Stimulated activated CD4-positive, alpha-beta T cell treated with anti-CD3 and anti-CD28 coated beads, Interleukin-12 subunit alpha, Interleukin-12 subunit beta, amount 100 ng/mL, for 4 hours (primary cell): ENCODE results near the gene INHBC.
"Not testable (repeated sequence)": the region's sequence is repeated elsewhere in the genome, so short reads cannot be mapped to it uniquely, and the experiment has no call there.

ENCODE experiments used
- DNase-seq: peaks from one replicate; pipeline ENCODE4 v3.0.0-alpha.2; 2020

Gene INHBC, protein sequence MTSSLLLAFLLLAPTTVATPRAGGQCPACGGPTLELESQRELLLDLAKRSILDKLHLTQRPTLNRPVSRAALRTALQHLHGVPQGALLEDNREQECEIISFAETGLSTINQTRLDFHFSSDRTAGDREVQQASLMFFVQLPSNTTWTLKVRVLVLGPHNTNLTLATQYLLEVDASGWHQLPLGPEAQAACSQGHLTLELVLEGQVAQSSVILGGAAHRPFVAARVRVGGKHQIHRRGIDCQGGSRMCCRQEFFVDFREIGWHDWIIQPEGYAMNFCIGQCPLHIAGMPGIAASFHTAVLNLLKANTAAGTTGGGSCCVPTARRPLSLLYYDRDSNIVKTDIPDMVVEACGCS

DNA sequence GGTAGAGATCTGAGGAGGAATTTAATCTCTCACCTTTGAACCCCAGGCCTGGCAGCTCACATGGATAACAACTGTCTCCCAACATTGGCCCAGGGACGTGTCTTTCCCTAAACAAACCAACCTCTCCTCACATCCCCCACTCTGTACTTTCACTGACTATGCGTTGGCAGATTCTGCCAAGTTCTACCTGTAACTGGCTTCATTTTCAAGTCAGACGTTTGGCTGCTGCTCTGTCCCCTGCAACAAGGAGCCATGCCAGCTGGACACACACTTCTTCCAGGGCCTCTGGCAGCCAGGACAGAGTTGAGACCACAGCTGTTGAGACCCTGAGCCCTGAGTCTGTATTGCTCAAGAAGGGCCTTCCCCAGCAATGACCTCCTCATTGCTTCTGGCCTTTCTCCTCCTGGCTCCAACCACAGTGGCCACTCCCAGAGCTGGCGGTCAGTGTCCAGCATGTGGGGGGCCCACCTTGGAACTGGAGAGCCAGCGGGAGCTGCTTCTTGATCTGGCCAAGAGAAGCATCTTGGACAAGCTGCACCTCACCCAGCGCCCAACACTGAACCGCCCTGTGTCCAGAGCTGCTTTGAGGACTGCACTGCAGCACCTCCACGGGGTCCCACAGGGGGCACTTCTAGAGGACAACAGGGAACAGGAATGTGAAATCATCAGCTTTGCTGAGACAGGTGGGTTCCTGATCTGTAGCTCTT, at the start of gene INHBC:
INHBC (plus strand) TSS at position 268 of the 707 bp plus-strand sequence; CDS start at position 371, 103 bp downstream.
- no peak for DNase-seq

GRCh38 chr12:57385586-57385985, 49.0 kb upstream of the INHBC start:
- no peak for DNase-seq

DNA sequence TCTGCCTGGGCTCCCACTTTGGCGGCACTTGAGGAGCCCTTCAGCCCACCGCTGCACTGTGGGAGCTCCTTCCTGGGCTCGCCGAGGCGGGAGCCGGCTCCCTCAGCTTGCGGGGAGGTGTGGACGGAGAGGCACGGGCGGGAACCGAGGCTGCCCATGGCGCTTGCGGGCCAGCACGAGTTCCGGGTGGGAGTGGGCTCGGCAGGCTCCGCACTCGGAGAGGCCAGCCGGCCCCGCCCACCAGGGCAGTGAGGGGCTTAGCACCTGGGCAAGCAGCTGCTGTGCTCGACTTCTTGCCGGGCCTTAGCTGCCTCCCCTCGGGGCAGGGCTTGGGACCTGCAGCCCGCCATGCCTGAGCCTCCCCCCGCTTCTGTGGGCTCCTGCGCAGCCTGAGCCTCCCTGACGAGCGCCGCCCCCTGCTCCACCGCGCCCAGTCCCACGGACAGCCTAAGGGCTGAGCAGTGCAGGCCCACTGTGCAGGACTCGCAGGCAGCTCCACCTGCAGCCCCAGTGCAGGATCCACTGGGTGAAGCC, 48.3 kb upstream of the INHBC start:
- DNase-seq: no peak

DNA sequence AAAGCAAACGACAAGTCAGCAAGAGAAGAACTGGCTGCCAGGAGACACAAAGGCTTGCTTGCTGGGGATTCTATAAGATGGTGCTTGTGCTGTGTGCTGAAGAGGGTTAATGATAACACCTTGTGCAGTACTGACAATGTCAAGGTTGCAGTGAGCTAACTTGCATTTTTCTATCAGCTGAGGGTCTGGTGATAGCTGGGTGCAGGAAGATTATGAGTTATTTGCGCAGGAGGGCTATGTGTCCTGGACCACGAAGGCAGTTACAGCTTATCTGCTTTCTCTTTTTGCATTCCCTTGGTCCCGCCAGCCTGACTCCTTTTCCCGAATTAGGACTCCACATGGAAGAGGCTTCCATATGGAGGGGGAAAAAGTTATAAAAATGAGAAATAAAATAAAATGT, 46.2 kb upstream of the INHBC start:
- no peak for DNase-seq

GRCh38 chr12:57389033-57389432, 45.6 kb upstream of the INHBC start:
- no peak for DNase-seq

DNA sequence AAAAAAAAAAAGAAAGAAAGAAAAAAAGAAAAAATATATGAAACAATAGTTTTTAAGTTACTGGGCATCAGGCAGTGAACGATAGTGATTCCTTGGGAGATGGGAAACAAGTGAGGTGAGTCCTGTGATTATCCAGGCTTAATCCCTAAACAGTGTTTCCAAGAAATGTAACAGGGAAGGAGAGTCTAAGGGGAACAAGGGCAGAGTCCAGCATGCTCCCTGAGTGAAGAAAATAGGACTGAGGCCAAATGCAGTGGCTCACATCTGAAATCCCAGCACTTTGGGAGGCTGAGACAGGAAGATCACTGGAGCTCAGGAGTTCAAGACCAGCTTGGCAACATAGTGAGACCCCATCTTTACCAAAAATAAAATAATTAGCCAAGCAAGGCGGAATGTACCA, 44.4 kb upstream of the INHBC start:
- no peak for DNase-seq

- DNase-seq: no peak
These were observed 39.5 kb upstream of the INHBC start for GRCh38 chr12:57395121-57395520.

- DNase-seq: no peak
These were observed 37.1 kb upstream of the INHBC start for GRCh38 chr12:57397441-57397840.

GRCh38 chr12:57399718-57400463, 34.7 kb upstream of the INHBC start:
- not testable (repeated sequence) for DNase-seq

GRCh38 chr12:57401165-57401564, 33.4 kb upstream of the INHBC start:
- DNase-seq: no peak

DNA sequence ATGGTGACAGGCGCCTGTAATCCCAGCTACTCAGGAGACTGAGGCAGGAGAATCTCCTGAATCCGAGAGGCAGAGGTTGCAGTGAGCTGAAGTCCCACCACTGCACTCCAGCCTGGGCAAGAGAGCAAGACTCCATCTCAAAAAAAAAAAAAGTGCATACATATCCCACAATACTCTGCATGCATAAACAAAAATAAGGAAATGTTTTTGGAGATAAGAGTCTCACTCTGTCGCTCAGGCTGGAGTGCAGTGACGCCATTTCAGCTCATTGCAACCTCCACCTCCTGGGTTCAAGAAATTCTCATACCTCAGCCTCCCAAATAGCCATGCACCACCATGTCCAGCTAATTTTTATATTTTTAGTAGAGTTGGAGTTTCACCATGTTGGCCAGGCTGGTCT, 32.4 kb upstream of the INHBC start:
- not testable (repeated sequence) for DNase-seq

DNA sequence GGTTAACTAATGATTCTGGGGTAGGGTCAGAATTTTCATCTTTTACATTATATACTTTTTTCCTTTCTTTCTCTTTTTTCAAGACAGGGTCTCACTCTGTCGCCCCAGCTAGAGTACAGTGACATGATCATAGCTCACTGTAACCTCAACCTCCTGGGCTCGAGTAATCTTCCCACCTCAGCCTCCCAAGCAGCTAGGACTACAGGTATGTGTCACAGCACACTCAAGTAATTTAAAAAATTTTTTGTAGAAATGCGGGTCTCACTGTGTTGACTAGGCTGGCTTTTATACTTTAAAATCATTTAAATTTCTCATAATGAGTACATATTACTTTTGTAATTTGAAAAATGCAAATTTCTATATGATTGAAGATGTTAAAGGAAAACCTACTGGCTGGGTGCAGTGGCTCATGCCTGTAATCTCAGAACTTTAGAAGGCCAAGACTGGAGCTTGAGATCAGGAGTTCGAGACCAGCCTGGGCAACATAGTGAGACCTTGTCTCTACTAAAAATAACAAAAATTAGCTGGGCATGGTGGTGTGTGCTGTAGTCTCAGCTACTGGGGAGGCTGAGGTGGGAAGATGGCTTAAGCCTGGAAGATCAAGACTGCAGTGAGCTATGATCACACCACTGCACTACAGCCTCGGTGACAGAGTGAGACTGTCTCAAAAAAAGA, 29.5 kb upstream of the INHBC start:
- DNase-seq: no peak

DNA sequence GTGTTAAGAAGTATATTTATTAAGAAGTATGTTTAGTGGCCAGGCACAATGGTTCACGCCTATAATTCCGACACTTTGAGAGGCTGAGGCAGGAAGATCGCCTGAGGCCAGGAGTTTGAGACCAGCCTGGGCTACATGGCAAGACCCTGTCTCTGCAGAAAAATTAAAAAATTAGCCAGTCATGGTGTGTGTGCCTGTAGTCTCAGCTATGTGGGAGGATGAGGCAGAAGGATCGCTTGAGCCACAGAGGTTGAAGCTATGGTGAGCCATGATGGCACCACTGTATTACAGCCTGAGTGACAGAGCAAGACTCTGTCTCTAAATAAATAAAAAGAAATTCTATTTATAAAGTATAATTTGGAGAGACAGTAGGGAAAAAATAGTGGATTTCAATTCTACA, 24.1 kb upstream of the INHBC start:
- no peak for DNase-seq

DNA sequence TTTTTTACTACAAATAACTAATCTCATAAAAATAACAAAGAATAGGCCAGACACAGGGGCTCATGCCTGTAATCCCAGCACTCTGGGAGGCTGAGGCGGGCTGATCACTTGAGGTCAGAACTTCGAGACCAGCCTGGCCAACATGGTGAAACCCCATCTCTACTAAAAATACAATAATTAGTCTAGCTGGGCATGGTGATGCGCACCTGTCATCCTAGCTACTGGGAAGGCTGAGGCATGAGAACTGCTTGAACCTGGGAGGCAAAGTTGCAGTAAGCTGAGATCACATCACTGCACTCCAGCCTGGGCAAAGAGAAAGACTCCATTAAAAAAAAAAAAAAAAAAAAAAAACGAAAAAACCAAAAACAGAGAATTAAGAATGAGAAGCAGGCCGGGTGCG, 20.4 kb upstream of the INHBC start:
- not testable (repeated sequence) for DNase-seq

DNA sequence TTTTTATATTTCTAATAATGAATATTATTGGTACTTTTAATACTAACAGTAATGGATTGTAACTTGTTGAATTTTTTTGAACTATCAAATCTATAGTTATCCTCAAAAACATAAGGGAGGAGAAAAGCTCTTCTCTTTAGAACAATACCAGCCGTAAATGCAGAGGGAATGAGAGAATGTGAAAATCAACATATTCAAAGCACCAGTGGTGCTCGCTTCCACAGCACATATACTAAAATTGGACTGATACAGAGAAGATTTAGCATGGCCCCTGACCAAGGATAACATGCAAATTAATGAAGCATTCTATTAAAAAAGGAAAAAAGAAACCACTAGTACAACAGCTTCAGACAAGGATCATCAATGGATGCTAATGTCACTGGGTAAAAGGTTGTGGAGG, 19.5 kb upstream of the INHBC start:
- no peak for DNase-seq

- DNase-seq: no peak
These were observed 18.3 kb upstream of the INHBC start for GRCh38 chr12:57416039-57416996.

GRCh38 chr12:57418255-57418654, 16.3 kb upstream of the INHBC start:
- DNase-seq: no peak

GRCh38 chr12:57419495-57419894, 15.1 kb upstream of the INHBC start:
- no peak for DNase-seq

DNA sequence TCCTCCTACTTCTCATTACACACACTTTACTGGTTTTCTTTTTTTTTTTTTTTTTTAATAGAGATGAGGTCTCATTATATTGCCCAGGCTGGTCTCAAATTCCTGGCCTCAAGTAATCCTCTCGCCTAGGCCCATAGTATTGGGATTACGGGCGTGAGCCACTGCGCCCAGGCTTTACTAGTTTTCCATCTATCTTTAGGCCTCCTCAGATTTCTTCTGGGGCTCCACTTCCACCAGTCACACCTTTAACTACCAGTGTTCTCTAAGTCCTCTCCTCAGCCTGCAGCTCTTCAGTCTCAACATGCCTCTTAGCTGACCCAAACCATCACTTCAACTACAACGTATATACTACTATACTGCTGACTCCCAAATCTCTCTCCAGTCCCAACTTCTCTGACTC, 14.1 kb upstream of the INHBC start:
- no peak for DNase-seq

DNA sequence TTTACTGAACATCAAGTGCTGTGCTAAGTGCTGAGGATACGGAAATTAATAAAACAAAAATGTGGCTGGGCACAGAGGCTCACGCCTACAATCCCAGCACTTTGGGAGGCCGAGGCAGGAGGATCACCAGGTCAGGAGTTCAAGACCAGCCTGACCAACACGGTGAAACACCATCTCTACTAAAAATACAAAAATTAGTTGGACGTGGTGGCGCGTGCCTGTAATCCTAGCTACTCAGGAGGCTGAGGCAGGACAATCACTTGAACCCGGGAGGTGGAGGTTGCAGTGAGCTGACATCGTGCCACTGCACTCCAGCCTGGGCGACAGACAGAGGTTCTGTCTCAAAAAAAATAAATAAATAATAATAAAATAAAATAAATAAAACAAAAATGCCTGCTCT, 7.6 kb upstream of the INHBC start:
- DNase-seq: not testable (repeated sequence)

GRCh38 chr12:57428965-57429364, 5.6 kb upstream of the INHBC start:
- DNase-seq: no peak
